Right forelimb (tissue), 1 donor: ENCODE measurements around the gene GMCL2.

Source experiments
- DNase-seq: peaks from one replicate; pipeline ENCODE4 v3.0.0-alpha.2; 2018

GMCL2 gene

GRCh38 chr5:178221282-178221681 is 34.1 kb upstream of the GMCL2 start:
- DNase-seq: no peak

GRCh38 chr5:178218827-178219226 is 31.7 kb upstream of the GMCL2 start:
- no peak for DNase-seq

- DNase-seq: no peak
Measured at GRCh38 chr5:178218237-178218776, 31.1 kb upstream of the GMCL2 start.

GRCh38 chr5:178216779-178217178 is 29.6 kb upstream of the GMCL2 start:
- no peak for DNase-seq

GRCh38 chr5:178216088-178216534 is 28.9 kb upstream of the GMCL2 start:
- no peak for DNase-seq

GRCh38 chr5:178215280-178216002 is 28.3 kb upstream of the GMCL2 start:
- DNase-seq: no peak

GRCh38 chr5:178214160-178214803 is 27.1 kb upstream of the GMCL2 start:
- no peak for DNase-seq

GRCh38 chr5:178213748-178214151 is 26.6 kb upstream of the GMCL2 start:
- DNase-seq: no peak

GRCh38 chr5:178213003-178213461 is 25.9 kb upstream of the GMCL2 start:
- no peak for DNase-seq

GRCh38 chr5:178212241-178213002 is 25.3 kb upstream of the GMCL2 start:
- no peak for DNase-seq

GRCh38 chr5:178211095-178212048 is 24.2 kb upstream of the GMCL2 start:
- DNase-seq: no peak

GRCh38 chr5:178210686-178211085 is 23.5 kb upstream of the GMCL2 start:
- DNase-seq: no peak

- no peak for DNase-seq
Measured at GRCh38 chr5:178210073-178210535, 22.9 kb upstream of the GMCL2 start.

- DNase-seq: no peak
Measured at GRCh38 chr5:178209334-178210072, 22.3 kb upstream of the GMCL2 start.

- DNase-seq: no peak
Measured at GRCh38 chr5:178208540-178209227, 21.5 kb upstream of the GMCL2 start.

GRCh38 chr5:178207917-178208280 is 20.7 kb upstream of the GMCL2 start:
- no peak for DNase-seq

GRCh38 chr5:178207183-178207916 is 20.2 kb upstream of the GMCL2 start:
- no peak for DNase-seq

- DNase-seq: no peak
Measured at GRCh38 chr5:178206166-178207101, 19.3 kb upstream of the GMCL2 start.

- DNase-seq: no peak
Measured at GRCh38 chr5:178205749-178206047, 18.5 kb upstream of the GMCL2 start.
